HT-29 (cell line): ENCODE results near the gene GOLGA3. TPM values are rescaled to one million over a fixed set of nuclear protein-coding genes. Genes with fewer than 3 reads are reported as not detected.
"Not testable (repeated sequence)": the region's sequence is repeated elsewhere in the genome, so short reads cannot be mapped to it uniquely, and the experiment has no call there.

ENCODE experiments used
- DNase-seq: peaks from one replicate; pipeline ENCODE4 v3.0.0-alpha.2; 2015; ENCODE audit warnings: low spot score
- total RNA-seq: library from RNA; depleted of rRNA; stranded (reverse); fragments of >200 nt; shearing (Covaris generic); gene quantifications from 2 replicates; pipeline ENCODE4 v1.2.3, GENCODE V29; 2014

The GOLGA3 gene
- total RNA-seq, 1 experiment from 2014 or later = 81.6 TPM

DNA sequence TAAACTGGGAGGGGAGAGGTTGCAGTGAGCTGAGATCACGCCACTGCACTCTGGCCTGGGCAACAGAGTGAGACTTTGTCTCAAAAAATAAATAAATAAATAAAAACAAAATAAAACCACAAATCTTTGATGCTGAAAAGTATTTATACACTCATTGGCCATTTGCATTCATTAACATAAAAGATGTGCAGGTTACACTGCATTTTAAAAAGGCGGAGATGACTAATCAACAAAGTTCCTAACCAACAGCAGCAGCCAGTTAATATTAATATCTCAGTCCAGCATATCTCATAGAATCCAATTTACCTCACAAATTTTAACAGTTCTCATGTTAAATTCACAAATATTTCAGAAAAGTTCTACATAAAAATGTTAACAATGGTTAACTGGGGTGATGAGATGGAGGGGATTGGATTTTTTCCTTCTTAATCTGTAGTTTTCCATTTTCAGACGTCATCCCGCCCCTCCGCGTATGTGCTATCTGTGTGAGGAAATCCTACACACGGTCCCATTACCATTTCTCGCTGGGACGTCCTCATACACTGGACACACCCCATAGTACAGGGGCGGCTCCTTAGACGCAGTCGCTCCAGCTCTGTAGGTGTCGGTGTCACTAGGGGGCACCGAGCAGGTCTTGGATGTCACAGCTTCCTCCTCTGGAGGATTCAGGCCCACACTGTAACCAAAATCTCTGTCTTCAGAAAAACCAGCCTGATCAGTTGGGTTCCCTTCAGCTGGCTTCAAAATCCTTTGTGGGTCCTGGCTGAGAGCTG lies 74.3 kb downstream of the GOLGA3 start:
- no peak for DNase-seq

DNA sequence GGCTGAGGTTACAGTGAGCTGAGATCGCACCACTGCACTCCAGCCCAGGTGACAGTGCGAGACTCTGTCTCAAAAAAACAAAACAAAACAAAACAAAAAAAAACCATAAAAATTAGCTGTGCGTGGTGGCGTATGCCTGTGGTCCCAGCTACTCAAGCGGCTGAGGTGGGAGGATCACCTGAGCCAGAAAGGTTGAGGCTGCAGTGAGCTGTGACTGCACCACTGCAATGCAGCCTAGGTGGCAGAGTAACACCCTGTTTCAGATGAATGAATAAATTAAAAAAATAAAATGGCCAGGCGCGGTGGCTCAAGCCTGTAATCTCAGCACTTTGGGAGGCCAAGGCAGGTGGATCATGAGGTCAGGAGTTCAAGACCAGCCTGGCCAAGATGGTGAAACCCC lies 75.0 kb downstream of the GOLGA3 start:
- DNase-seq = not testable (repeated sequence)

DNA sequence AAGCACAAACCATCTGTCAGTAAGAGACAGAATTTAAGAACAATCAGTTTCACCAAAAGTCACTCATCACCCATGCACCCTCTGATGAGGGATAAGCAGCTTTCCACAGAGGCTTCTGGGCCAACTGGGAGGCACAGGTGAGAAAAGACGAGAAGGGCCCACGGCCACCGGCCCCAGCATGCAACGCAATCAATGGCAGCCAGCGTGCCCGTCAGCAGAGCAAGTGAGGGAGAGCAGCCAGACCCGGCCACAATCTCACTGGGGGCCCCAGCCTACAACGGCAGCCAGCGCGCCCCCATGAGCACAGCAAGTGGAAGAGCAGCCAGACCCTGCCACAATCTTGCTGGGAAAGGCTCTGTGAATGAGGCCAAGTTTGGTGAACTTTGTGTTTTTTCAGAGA lies 80.3 kb downstream of the GOLGA3 start:
- no peak for DNase-seq

DNA sequence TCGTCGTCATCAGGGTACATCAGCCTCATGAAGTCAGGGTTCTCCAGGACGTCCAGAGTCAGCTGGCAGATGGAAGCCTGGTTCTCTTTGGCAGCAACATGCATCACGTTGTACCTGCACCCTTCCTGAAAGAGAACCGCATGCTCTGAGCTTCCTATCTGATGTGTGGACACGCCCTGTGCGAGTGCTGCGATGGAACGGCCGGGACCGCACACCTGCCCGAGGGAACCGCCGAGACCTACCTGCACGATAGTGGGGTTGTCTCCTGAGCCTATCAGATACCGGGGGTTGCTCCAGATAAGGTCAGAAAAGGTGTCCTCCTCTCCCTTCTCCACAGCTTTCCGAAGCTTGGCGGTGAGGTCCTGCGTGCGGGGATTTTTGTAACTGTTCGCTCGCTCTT lies 80.8 kb downstream of the GOLGA3 start:
- no peak for DNase-seq

DNA sequence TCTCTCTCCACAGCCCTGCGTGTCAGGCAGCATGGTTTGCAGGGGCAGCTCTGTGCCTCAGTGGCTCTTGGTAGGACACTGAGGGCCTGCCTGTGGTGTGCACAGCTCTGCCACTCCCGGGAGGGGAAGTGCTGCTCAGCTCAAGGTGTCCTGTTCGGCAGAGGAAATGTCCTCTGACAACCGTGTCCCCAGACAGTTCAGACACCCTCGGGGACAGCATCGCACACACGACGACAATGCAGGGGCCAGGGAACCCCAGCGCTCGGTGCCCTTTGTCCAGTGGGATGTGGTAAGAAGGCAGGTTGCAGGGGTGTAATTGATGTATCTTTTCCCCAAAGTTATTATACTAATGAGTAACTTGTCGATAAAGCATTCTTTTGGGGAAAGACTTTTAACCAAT lies 81.3 kb downstream of the GOLGA3 start:
- DNase-seq = no peak

DNA sequence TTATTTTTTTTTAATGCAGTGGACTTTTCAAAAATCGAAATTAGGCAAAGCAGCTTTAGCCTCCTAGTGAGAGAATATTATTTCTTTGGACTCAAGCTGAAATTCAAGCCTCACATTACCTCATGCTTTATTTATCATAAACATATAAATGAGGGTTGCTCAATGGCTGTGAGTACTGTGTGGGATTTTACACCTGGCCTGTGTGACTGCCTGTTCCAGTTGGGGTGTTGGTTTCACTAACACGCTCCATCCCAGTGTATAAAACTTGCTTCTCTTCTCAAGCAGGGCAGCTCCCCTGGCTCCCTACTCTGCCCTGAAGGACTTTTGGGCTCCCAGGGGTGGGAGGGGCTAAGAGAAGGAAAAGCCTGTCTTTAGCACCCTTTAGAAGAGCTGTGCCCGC lies 82.1 kb downstream of the GOLGA3 start:
- DNase-seq = no peak

DNA sequence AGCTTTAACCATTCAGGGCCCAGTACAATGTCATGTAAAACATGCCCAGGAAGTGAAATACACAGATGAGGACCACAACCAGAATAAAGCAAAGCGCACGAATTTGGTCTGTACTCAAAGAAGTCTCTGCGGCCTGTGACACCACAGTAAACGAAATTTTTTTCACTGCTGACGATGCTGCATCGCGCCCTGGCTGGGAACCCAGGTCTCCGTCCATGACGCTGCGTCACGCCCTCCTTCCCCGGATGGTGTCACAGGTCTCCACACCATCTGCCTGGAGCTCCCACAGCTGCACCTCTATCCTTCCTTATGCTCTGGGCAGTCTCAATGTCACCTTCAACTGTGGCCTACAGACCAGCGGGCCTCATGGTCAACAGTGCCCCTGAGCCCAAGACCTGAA lies 84.8 kb downstream of the GOLGA3 start:
- no peak for DNase-seq

DNA sequence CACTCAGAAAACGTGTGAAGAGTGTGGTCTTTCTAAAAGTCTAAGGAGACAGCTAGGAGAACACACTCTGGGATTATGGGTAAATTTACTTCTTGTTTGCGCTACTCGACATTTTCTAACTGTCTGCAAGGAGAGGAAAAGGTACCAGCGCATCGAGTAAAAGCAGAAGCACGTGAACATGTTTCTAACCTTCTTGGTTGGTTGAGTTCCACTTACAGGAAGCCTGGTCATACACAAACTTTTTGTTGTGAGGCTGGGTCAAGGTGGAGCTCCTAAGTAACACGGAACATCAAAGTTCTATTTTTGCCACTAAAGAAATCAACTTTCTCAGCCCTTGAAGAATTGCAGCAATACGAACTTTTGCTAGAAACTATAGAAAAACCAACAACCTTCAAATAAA lies 87.0 kb downstream of the GOLGA3 start:
- no peak for DNase-seq

DNA sequence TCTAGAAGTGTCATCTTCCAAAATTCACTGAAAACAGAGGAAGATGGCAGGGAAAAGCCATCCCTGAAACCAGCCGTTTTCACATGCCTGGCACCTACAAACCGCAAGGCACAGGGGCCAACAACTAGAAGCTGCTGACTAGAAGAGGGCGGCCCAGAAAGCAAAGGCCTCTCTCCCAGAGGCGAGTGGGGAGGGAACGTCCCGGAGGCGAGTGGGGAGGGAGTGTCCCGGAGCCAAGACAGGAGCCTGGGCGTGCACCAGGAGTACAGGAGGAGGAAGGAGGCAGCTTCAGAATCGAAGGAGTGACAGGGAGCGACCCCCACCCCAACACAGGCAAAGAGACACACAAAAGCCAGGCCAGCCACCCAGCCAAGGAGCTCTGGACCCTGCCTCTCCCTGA lies 88.0 kb downstream of the GOLGA3 start:
- no peak for DNase-seq

DNA sequence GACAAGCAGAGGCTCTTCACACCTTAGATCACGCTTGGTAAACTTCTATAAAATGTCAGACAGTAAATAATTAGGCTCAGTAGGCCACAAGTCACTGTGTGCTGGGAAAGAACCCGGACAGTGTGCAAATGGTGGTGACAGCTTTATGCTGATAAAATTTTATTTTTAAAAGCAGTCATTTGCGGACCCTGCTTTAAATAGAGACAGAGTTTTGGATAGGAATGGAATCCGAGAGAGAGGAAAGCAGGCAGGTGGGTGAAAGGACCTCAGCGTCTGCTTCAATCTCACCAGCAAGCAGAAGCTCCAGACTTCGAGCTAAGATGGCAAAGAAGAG lies 88.4 kb downstream of the GOLGA3 start:
- DNase-seq = no peak

DNA sequence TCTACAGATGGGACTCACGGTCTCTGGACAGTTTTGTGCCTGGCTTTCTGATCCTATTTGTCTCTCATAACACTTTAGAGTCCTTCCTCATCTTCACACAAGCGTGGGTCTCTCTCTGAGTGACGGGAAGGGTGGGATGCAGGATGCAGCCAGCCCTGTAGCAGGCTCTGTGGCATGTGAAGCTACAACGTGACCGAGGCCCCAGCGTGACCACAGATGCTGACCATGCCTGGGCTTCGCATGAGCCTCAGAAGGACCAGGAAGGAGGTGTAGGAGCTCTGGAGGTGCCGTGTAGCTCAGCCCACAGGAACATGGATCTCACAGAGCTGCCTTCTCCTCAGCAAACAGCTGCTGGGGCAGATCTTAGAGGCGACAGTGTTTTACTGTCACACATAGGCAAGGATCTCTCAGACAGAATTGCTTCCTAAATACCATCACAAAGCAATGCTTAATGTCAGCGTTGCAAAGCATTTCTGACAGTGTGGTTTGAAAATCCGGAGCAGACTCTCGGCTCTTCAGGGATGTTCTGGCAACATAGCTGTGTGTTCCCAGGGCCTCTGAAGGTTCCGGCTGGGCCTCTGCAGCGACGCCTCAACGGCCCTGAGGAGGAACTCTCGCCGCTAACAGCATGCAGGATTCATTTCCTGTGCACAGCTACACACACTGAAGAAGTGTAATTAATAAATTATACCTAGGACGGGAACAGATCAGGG lies 88.9 kb downstream of the GOLGA3 start:
- no peak for DNase-seq

DNA sequence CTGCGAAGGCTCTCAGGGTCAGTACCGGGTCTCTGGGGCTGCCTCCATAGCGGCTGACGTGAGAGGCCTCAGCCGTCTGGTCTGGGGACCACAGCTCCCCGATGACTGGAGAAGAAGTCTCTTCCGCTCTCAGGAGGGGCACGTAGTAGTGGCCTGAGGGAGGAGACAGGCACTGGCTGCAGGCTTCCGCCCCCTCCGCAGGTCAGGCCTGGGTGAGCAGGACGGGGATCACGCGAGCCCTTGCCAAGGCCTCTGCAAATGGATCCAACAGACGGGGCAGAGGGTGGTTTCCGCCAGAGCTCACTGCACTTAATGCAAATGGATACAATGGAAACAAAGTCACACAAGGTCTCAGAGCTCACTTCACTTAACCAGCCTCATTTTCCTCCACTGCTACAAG lies 91.8 kb downstream of the GOLGA3 start:
- no peak for DNase-seq

DNA sequence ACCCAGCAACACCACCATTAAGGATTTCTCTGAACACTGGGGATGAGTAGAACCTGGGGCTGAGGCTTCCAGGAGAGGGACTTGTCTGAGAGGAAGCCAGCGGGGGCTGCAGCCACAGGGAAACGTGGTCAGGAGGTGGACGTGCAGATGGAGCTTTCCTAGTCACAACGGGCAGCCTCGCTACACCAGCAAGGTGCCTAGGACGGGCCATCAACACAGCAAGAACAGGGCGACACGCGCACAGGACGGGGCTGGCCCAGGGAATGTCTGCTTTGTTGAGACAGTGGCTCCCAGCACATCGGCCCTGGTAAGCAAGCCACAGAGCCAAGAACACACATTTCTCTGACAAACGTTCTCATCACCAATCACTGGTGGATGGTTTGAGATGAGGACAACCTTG lies 92.3 kb downstream of the GOLGA3 start:
- no peak for DNase-seq

DNA sequence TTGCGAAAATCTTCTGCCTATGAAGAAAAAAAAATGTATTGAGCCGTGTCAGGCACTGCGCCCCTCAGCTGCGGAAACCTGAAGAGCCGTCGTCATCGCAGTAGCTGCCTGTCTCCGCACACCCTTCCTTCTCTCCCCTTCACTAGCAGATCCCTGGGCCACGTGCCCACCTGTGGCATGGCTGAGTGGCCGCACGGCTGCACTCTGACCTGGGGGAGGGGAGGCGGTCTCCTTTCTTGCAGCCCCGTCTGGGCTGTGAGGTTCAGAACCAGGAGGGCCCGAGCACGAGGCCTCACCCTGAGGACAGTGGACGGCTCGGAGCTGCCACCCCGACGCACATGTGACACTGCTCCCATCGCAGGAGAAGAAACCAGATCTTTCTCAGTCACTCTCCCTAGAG lies 93.2 kb downstream of the GOLGA3 start:
- DNase-seq = no peak

DNA sequence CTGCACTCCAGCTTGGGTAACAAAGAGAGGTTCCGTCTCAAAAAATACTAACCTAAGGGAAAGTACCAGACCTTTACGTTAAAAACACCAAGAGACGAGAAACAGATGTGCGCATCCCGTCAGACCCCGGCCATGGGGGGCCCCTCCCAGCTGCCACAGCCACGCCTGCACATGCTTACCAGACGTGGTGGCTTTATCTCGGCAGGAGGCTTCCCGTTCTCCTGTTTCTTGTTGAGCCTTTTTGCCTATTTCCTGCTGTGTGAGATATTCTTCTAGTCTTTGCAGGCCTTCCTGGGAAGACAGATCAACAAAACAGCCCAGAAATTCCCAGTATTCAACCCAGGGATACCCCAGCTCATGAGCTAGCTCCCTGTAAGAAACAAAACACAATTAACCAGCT lies 94.5 kb downstream of the GOLGA3 start:
- no peak for DNase-seq

DNA sequence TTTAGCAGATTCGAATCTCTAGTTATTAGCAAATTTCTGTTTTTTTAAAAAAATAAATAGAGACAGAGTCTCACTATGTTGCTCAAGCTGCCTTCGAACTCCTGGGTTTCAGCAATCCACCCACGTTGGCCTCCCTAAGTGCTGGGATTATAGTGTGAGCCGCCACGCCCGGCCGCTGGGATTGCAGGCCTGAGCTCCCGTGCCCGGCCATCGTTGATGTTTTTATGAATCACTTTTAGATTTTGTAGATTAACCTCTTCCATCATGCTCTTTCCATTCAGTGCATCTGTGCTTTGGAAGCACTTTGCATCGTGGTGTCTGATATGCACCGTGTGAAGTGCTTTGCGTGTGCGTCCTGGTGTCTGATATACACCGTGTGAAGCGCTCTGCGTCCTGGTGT lies 97.1 kb downstream of the GOLGA3 start:
- DNase-seq = no peak

DNA sequence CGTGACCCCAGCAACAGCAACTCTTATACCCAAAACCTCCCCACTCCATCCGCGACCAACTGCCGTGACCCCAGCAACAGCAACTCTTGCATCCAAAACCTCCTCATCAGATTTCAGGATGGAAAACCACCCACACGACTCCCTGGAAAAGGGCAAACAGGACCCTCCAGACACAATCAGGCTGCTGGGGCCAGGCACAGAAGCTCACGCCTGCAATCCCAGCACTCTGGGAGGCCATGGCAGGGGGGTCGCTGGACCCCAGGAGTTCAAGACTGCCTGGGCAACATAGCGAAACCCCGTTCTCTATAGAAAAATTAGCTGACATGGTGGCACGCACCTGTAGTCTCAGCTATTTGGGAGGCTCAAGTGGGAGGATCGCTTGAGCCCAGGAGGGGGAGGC lies 98.3 kb downstream of the GOLGA3 start:
- no peak for DNase-seq

DNA sequence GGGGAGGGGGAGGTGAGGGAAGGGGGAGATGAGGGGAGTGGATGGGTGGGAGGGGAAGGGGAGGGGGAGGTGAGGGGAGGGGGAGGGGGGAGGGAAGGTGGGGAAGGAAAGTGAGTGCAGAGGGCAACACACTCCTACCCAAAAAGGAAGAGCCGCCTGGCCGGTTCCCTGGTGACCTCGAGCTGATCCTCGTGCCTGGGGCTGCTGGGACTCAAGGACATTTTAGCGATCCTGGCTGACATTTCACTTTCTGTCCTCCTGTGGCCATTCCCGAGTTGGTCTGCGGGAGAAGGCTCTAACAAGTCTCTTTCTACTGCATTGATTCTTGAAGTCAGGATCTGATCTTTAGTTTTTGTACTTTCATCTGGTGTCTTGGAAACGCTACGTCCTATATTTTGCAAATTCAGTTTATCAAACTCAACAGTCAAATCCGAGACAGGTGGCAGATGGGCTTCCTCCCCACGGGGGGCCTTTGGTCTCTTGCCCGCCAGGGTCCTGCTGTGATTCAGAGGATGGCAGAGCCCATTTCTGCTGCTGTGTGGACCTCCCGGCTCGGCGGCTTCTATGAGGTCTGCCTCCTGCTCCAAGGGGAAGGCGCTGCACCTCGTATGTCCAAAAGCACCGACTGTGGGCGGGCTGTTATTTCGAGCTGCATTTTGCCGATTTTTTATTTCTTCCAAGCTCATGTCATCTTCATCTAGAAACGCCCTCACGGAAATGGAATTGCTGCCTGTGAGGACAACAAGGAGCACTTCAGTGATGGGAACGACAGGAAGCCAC lies 98.9 kb downstream of the GOLGA3 start:
- no peak for DNase-seq

DNA sequence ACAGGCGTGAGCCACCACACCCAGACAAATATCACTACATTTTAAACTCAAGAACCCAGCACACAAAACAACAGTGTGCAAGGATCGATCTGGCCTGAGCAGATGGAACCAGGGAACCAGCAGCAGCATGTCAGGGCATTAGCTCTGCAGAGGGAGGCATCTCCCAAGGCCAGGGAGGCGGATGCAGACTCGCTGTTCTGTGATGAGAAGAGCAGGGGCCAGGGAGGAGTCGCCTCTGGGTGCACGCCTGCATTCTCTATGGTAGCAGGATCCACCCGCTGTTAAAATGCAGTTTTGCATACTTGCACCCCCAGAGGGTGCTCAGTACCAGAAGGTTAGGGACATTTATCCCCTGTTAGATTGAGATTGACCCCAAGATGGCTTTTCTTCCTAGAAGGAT lies 100.2 kb downstream of the GOLGA3 start:
- DNase-seq = no peak

DNA sequence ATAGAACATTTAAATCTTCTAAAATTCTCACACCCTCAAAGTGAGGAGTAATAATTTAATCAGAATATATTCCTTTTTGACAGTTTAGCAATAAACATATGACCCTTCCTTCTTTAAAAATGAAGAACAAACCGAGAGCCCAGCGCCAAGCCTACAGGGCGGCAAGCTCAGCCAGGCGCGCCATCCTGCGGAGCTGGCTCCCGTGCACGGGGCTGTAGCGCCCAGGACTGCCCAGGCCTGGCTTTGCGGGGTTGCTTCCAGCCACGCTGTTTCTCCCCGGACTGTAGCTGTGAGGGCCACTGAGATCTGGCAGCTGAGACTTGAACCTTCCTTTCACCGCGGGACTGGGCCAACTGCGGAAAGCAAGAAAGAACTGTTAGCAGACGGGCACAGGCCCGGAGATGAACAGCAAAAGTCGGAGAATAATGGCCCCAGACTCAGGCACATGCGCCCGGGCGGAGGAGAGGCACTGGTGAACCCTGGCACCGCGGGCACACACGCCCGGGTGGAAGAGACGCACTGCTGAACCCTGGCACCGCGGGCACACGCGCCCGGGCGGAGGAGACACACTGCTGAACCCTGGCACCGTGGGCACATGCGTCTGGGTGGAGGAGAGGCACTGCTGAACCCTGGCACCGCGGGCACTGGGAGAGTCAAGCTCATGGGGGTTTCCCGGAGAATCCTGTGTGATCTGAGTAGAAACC lies 101.4 kb downstream of the GOLGA3 start:
- no peak for DNase-seq

DNA sequence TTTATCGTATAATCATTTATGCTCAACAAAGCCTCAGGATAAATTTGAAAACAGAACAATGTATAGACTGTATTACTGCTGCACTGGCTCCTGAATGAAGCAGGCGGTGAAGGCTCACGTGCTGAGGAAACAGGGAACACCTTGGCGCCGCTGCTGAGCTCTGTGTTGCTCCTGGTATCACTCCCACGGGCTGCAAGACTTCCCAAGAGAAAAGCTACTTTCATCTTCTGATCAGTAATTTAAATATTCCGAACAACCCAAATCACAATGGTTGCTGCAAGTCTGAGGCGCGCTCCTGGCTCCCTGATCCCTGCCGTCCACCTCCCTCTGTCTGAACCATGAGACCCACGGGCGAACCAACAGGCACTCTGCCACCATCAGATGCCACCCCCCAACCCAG lies 102.3 kb downstream of the GOLGA3 start:
- no peak for DNase-seq
